Transverse colon (tissue), 4 donors: Measurements from ENCODE around the gene GALNT10.

Experiments
- CTCF ChIP-seq, 5 experiments: fragments of 200-600 bp in 3 of 5; fragments of 450-650 bp in 2 of 5; sonication (generic) in 3 of 5; IDR thresholded peaks; 1 replicate in 2 of 5; 2 replicates in 3 of 5; pipeline ENCODE4 v1.5.1; 2016 to 2017; ENCODE audit warnings: antibody characterized with exemption in 5 of 5, inconsistent platforms in 3 of 5, mild to moderate bottlenecking in 2 of 5, moderate library complexity in 1 of 5
- EP300 ChIP-seq: sonication (generic); formaldehyde crosslinking; IDR thresholded peaks from one replicate; pipeline ENCODE4 v1.6.1; 2017; ENCODE audit warnings: antibody characterized with exemption, low read depth
- POLR2A ChIP-seq: fragments of 450-650 bp; IDR thresholded peaks from one replicate; pipeline ENCODE4 v1.6.1; 2016; ENCODE audit warnings: antibody characterized with exemption, mild to moderate bottlenecking, moderate library complexity
- POLR2AphosphoS5 ChIP-seq, 3 donors: sonication (generic); formaldehyde crosslinking; IDR thresholded peaks; one replicate each; pipeline ENCODE4 v1.6.1; 2016; ENCODE audit warnings: antibody characterized with exemption in 3 of 3

DNA sequence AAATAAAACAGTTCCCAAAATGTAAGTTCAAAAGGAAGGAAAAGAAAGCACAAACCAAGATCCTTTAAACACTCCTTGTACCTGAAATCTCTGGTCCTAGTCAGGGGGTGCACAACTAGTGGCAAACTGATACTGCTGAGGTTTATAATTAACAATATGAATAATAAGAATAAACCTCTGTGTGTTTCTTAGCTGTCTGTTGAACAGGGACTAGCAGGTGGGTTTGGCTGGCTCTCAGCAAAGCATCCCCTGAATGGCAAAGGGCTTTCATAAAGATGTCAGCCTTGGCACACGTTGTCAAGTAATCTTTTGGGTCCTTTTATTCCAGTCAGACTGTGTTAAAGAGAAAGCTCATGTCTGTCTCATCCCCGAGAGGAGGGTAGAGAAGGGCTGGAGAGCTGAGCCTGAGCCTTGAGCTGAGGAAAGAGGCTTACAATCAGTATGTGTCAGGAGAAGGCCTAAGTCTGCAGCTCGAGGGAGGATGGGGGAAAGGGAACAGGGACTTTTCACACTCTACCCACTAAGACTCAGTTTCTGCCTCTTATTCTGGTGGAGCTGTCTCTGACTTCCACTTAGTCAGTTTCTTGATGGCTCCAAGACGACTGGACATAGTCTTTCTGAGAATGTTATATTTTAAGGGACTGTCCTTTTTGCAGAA, 123.0 kb downstream of the GALNT10 start:
- no peak for TF ChIP-seq CTCF (IDR thresholded peaks at IDR 0.05)
- no peak for TF ChIP-seq POLR2A
- no peak for TF ChIP-seq EP300
- TF ChIP-seq POLR2AphosphoS5 (IDR thresholded peaks at IDR 0.05): no peak
